UCSD-AML1 (cell line): ENCODE measurements around the gene FHL2.

Experiments
- DNase-seq: peaks from one replicate; lab custom pipeline; 2025; ENCODE audit not compliant: unreplicated experiment; lab: John Stamatoyannopoulos, UW

Gene FHL2

DNA sequence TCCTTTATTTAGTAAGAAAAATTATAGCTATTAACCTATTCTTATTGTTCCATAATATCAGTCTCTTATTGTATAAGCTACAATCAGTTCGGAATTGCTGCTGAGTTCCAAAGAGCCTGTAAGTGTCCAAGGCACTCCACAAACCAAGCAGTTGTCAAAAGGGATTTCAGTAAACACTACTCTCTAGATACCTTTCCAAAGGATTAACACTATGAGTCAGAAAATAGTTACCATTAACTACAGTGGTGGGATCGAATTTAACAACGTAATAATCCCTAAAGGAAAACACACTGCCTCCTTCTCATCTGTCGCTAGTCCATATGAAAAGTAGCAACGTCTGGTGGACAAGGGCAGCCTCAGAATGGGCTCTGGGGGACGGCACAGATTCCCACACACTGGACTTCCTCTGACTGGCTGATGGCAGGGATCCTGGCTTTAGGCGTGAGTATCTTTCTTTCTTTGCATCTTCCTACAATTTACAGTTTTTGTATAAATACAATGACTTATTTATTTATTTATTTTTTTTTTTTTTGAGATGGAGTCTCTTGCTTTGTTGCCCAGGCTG lies 78.1 kb downstream of the FHL2 start:
- DNase-seq, result no peak

DNA sequence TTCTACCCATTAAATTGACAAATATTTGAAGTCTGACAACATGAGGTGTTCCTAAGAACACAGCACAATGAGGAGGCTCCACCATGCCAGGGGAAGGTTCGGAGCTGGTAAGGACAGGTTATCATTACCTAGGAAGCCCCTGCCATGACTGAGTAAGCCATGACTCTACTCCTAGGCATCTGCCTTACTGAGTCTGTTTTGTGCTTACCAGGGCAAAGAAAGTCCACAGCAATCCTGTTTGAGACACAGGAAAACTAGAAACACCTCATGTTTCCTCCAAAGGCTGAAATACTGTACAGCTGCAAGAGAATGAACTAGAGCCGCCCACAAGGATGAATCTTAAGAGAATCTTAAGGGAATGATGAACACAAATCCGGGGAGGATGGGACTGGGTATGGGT lies 80.9 kb downstream of the FHL2 start:
- no peak for DNase-seq

DNA sequence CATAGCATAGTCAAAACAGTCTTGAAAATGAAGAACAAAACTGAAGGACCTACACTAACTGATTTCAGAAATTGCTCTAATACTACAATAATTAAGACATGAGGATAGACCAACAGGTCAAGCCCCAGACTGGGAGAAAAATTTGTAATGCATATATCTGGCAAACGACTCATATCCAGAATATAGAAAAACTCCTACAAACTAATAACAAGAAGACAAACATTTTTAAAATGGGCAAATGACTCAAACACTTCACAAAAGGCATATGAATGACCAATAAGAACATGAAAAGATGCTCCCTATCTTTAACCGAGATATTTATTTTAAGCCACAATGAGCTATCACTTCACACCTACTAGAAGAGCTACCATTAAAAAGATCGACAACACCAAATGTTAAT lies 83.5 kb downstream of the FHL2 start:
- DNase-seq, result no peak

DNA sequence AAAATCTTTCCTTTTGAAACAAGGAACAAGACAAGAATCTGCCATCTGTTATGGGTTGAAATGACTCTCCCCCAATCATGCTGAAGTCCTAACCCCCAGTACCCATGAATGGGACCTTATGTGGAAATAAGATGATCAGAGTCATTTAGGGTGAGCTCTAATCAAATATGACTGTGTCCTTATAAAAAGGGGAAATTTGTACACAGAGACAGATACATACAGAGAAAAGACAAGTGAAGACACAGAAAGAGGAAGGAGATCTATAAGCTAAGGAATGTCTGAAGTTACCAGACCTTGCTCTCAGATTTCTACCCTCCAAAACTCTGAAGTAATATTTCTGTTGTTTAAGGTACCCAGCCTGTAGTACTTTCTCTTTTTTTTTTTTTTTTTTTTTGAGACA lies 85.0 kb downstream of the FHL2 start:
- DNase-seq, result no peak
